Fibroblast of mammary gland (primary cell): ENCODE results near the gene CTSK.
"Not testable (repeated sequence)": the region's sequence is repeated elsewhere in the genome, so short reads cannot be mapped to it uniquely, and the experiment has no call there.

Source experiments
- DNase-seq: peaks from one replicate; pipeline ENCODE4 v3.0.0-alpha.2; 2010; ENCODE audit warnings: low read depth
- H3K4me3 ChIP-seq: 2 replicates; pipeline ENCODE4 v1.5.1; 2011; ENCODE audit warnings: low read depth, mild to moderate bottlenecking, low read length, moderate library complexity; ENCODE audit not compliant: control insufficient read depth
- CTCF ChIP-seq: conservative IDR thresholded peaks from 2 replicates; pipeline ENCODE4 v1.5.1; 2011; ENCODE audit warnings: low read depth, low read length, inconsistent platforms; ENCODE audit not compliant: control insufficient read depth, insufficient read depth

Gene CTSK

GRCh38 chr1:150805899-150806298, 2.2 kb downstream of the CTSK start:
- TF ChIP-seq CTCF, result no peak
- no peak overlapping the region for H3K4me3 ChIP-seq
- no peak for DNase-seq

GRCh38 chr1:150804671-150805070, 3.4 kb downstream of the CTSK start:
- no peak for TF ChIP-seq CTCF
- DNase-seq, result no peak
- no peak overlapping the region for H3K4me3 ChIP-seq

GRCh38 chr1:150799089-150799488, 9.0 kb downstream of the CTSK start:
- no peak for DNase-seq
- TF ChIP-seq CTCF, result no peak

GRCh38 chr1:150798525-150798924, 9.5 kb downstream of the CTSK start:
- H3K4me3 ChIP-seq, result no peak overlapping the region
- TF ChIP-seq CTCF, result no peak
- peak; percentile 35 for DNase-seq

More at GRCh38 chr1:150799089-150799488, 9.0 kb downstream of the CTSK start:
- H3K4me3 ChIP-seq, result no peak overlapping the region

- no peak for TF ChIP-seq CTCF
- DNase-seq, result no peak
- H3K4me3 ChIP-seq, result no peak overlapping the region
These were observed 11.7 kb downstream of the CTSK start for GRCh38 chr1:150796374-150796773.

- H3K4me3 ChIP-seq, result not testable (repeated sequence)
These were observed 14.3 kb downstream of the CTSK start for GRCh38 chr1:150793778-150794177.

GRCh38 chr1:150793221-150793620, 14.8 kb downstream of the CTSK start:
- no peak overlapping the region for H3K4me3 ChIP-seq
- TF ChIP-seq CTCF, result no peak
- DNase-seq, result no peak

More at GRCh38 chr1:150793778-150794177, 14.3 kb downstream of the CTSK start:
- not testable (repeated sequence) for DNase-seq
